Hippocampal formation (tissue), 2 donors: ENCODE results near the gene RAB11FIP5.
"Not testable (repeated sequence)": the region's sequence is repeated elsewhere in the genome, so short reads cannot be mapped to it uniquely, and the experiment has no call there.

ENCODE experiments used
- DNase-seq, 2 donors: peaks; one replicate each; lab custom pipeline; 2025; lab: John Stamatoyannopoulos, UW

RAB11FIP5 gene

GRCh38 chr2:73070643-73071359 lies 41.9 kb downstream of the RAB11FIP5 start:
- no peak for DNase-seq

- DNase-seq = no peak
Measured at GRCh38 chr2:73069855-73070642, 42.7 kb downstream of the RAB11FIP5 start.

GRCh38 chr2:73069041-73069854 lies 43.5 kb downstream of the RAB11FIP5 start:
- no peak for DNase-seq

DNA sequence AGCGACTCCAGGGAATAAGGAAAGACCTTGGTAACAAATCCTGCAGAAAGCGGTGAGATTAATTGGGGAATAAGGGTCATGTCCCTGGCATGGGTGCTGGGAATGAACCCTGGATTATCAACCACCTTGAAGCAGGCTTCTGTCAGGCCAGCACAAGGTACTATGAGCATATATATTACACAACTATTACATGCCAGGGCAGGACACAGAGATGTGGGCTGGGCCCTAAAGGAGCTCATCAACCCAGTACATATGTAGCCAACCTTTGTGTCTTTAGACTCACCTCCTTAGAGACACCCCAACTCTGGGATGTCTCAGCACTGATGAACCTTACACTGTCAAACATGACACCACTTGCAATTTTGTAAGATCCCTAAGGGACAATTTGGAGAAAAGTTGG lies 44.6 kb downstream of the RAB11FIP5 start:
- no peak for DNase-seq

DNA sequence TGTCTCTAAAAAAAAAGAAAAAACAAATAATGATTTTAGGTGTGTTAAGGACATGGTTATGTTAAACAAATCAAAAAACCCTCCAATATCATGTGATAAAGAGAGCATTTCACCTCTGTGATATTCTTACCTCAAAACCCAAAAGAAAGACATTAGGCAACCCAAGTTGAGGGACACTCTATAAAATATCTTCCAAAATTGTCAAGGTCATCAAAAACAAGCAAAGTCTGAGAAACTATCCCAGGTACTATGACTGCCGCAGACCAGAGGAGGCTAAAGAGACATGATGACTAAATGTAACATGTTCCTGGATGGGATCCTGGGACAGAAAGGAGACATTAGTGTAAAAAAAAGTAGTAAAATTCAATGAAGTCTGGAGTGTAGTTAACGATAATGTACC lies 45.7 kb downstream of the RAB11FIP5 start:
- no peak for DNase-seq

DNA sequence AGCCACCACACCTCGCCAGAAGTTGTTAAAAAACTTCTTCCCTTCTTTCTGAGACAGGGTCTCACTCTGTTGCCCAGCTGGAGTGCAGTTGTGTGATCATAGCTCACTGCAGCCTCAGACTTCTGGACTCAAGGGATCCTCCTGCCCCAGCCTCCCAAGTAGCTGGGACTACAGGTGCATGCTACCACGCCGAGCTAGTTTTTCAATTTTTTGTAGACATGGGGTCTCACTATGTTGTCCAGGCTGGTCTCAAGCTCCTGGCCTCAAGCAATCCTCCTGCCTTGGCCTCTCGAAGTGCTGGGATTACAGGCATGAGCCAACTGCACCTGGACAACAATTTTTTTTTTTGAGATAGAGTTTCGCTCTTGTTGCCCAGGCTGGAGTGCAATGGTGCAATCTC lies 47.7 kb downstream of the RAB11FIP5 start:
- DNase-seq = not testable (repeated sequence)

- DNase-seq = no peak
Measured at GRCh38 chr2:73063909-73064875, 48.6 kb downstream of the RAB11FIP5 start.

- no peak for DNase-seq
Measured at GRCh38 chr2:73063472-73063871, 49.3 kb downstream of the RAB11FIP5 start.

DNA sequence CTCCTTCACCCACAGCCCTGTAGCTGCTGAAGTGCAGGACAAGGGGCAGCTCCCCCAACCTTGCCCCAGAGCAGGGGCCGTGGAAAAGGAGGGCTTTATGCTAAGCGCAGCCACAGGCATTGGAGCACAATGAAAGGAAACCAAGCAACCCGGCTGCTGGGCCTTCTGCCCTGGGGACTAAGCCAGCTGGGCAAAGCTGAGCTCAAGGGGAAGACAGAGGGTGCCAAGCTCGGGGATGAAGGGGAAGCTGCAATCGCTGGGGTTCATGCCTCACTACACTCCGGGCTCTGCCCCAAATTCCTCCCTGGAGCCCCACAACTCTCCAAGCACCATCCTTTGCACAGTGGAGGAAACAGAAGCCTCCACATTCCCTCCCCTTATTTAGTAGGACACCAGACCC lies 53.6 kb downstream of the RAB11FIP5 start:
- DNase-seq = peak; percentile 63 to 67

- no peak for DNase-seq
Measured at GRCh38 chr2:73054980-73055379, 57.8 kb downstream of the RAB11FIP5 start.

DNA sequence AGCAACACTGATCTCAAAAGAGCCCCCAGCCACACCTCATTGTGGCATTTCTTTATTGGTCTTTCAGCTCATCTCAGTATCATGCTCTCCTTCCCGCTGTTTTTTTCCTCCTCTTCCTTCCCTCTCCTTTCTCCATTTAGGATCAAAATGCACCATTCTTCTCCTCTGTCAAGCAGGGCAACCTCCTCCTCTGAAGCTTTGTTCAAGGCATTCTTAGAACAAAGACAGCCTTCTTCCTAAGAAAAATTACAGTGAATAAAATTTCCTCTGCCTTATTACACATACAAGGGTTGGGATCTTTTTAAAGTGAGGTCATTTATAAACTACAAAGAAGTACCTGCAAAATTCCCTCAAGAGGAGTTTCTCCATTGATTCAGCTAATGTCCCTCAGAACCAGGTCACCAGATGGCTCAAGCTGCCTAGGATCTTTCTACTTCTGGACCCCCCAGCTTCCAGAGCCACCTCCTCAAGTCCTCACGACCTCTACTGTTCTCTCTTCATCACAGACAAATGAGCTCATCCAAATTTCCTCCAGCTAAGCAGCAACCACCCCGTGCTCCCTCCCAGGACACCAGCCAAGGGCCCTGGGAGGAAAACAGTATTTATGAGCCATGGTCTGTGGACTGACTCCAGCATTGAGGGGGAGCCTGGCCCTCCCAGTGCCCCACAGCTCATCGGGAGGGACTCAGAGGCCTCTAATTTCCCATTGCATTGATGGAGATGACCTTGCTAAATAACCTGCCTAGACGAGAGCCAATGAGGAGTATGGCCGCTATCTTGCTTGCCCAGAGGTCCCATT lies 59.2 kb downstream of the RAB11FIP5 start:
- DNase-seq = peak; percentile 19 to 35

DNA sequence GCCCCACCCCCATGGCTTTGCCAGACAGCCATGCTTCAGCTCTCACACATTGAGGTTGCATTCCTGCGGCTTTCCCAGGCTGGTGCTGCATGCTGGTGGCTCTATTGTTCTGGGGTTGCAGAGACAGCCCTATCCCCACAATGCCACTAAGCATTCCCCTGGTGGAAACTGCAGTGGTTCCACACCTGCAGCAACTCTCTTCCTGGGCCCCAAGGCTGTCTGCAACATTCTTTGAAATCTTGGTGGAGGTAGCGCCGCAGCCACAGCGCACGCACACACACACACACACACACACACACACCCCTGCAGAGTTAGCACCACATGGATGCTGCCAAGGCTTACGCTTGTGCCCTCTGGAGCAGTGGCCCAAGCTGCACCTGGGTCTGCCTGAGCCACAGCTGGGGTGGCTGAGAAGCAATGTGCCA lies 62.6 kb downstream of the RAB11FIP5 start:
- DNase-seq = no peak

DNA sequence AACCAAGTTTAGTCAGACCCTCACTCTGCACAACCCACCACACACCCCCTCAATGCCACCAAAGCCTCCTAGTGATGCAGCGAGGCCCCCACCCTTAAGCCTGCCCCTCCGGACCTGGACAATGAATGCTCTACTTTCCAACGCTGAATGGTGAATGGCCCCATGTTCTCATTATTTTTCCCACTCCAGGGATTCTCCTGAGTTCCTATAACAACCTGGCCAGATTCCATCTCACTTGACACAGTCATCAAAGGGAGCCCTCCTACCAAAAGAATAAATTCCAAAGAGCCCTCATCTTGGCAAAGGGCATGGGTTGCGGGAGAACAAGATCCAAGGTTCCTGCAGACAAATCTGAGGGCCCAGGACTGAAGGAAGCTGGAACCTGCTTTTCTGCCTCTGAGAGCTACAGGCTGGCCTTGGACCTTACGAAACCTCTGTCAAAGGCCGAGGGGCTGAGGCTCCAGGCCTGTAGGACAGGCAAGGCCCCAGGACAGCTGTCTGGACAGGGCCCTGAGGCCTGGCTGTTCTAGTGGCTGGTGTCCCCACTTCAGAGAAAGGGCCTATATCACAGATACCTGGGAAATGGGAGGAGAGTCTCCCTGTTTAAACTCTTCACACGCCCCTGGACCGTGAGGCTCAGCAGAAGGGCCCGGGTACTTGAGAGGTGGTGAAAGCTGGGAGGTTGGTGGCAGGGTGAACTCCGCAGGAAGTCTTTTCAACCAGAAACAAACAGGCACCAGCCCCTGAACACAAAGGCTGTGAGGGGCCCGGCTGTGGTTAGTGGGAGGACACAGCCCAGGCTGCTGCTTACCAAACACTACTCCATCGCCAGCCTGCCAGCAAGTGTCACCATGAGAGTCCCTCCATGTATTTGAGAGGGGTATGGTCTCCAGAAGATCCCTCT lies 68.6 kb downstream of the RAB11FIP5 start:
- DNase-seq = peak in 1 of 2 donors; percentile 52

DNA sequence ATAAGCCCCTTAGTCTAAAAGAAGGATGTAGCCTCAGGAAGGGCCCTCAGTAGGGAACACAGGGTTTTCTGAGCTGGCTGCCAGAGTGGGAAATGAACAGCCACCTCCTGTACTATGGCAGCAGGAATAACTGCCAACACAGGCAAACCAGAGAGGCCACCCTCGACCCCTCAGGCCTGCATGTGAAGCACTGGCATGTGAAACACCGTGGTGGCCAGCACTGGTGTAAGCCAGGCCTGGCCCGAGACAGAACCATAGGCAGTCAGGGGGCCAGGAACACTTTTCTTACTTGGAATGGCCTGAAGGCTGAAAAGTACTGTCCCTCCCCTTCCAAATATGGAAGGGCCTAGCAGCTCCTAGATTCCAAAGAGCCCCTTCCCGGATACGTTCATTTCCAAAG lies 69.5 kb downstream of the RAB11FIP5 start:
- DNase-seq = peak in 1 of 2 donors; percentile 26

GRCh38 chr2:73037947-73038585 lies 74.7 kb downstream of the RAB11FIP5 start:
- no peak for DNase-seq

- DNase-seq = no peak
Measured at GRCh38 chr2:73036766-73037165, 76.0 kb downstream of the RAB11FIP5 start.

DNA sequence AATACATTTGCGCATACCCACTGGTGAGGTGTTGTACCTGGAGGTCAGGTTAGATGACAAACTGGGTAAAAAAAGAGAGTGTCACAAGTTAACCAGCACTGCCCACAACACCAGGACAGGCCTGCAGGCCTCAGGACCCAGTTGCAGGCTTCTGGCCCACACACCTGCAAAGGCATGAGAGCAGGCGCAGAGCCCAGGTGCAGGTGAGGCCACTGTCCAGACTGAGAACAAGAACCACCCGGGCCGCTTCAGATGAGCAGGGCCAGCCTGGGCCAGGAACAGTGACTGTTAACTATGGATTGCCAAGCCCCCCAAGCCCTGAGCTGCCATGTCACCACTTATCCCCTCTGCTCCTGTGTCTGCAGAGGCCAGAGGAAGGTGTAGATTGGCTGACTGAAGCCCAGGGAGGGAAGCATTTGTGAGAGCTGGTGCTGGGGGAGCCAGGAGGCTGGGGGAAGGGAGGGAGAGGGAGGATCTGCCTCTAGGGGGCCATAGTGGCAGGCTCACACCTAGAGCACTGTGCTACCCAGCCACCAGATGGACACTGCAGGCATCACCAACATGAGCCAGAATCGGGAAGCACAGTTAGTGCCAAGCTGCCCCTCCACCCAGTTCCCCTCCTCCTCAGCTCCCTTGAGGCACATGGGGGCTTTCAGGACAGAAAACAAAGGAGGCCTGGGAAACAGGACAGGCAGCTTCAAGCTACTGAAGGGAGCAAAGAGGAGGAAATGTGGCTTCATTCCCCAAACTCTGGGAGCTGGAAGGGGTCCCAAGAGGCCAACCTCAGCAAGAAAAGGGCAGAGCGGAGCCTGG lies 76.6 kb downstream of the RAB11FIP5 start:
- DNase-seq = peak; percentile 25 to 56
